ENCODE measurements around the gene BLOC1S1.

The BLOC1S1 gene

GRCh38 chr12:55711786-55712553 is 3.9 kb upstream of the BLOC1S1 start:
- DNase-seq (ENCODE audit: low read depth): no peak

DNA sequence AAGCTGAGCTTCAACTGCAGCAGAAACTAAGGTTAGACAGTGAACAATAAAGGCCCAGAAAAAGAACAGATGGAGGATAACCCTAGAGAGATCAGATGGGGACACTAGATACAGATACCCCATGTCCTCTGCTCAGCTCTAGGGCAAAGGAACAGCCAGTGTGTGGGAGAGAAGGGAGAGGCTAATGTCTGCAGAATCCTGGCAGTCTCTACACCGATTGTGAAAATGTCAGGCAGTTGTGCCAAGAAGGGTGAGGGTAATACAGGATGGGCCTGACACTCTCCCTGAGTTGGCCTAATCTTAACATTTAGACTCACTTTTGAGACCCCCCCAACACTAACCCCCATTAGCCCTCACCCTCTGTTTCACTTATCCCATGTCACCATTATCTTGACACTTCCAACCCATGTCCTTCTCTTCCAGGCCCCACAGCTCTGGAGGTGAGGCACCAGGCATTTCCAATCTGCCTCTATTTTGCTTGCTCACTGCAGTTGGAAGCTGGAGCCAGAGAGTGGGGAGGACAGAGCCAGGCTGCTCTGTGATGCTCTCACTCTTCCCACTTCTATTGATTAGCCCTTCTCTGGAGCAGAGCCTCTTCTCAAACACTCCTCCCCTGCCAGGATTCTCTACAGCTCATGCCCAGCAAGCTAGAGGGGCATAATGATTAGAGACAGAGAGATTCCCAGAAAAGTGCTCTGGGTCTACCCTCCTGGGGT is 3.0 kb upstream of the BLOC1S1 start:
- no peak for DNase-seq (ENCODE audit: low read depth)

DNA sequence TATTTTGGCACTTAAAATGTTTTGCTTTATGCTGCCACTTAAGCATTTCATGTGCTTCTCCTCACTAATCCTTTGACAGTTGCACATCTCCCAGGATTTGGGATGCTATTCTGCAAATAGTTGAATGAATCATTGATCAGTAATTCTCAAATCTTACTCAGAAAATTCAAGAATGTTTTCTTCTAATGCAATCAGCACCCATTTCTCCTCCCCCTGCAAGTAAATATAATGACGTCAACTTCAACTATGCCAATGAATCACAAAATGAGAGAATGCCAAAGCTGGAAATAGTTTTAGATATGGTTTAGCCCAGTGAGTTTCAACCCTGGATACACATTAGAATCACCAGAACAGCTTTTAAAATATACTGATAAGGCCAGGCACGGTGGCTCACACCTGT is 2.1 kb upstream of the BLOC1S1 start:
- DNase-seq (ENCODE audit: low read depth): peak; percentile 60

- no peak for DNase-seq (ENCODE audit: low read depth)
These were observed 579 bp upstream of the BLOC1S1 start for GRCh38 chr12:55715169-55715764.

DNA sequence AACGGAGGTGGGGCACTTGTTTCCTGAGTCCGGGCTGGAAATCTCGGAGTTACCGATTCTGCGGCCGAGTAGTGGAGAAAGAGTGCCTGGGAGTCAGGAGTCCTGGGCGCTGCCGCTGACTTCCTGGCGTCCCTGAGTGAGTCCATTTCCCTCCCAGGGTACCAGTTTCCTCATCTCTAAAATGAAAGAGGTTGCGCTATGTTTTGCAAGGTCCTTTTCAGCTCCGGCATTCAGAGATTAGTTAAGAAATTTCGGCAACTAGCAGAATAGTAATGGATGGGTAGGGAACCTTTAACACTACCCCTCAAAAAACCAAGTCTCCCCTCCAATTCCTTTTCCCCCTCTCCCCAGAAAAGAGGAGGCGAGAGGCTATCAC is 724 bp downstream of the BLOC1S1 start:
- DNase-seq (ENCODE audit: low read depth): no peak

DNA sequence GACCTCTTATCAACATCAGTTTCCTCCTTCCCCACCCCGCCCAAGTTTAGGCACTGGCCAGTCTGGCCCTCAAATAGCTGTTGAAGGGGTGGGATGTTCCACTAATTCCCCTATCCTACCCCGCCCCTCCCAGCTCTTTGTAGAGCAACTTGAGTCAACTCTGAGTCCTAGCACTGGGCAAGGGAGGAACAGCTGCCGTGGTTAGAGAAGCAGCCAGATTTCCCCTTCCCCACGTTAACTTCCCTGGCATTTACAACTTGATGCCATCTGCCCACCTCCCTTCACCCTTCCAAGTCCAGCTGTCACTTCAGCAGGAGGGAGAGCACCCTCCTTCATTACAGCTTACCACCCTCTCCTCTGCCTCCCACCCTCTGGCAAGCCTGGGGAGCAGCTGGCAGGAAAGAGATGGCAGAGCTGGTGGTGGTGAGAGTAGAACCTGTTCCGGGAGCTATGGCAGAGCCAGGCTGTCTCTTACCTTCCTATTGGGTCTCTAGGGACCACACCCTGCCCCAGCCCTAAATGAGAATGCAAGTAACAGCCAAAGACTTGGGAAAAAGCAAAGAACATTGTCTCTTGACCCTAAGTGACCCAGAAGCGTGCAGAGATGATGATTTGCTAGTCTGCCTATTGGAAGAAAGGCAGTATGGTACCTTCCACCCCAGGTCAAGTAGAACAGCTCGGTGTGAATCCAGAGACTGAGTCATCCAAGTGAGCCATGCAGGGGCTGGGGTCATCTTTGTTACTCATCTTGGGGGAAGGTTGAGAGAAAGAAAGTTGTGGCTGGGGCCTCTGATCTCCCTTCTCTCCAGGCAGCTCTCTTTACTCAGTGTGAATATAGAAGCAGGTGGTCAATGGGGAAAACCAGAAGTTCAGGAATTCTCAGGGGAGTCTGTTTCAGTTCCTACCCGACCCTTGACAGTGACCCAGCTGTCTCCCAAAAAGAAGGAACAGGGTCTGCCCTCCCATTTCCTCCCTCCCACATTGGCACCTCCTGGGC is 1.5 kb downstream of the BLOC1S1 start:
- peak; percentile 60 for DNase-seq (ENCODE audit: low read depth)

DNA sequence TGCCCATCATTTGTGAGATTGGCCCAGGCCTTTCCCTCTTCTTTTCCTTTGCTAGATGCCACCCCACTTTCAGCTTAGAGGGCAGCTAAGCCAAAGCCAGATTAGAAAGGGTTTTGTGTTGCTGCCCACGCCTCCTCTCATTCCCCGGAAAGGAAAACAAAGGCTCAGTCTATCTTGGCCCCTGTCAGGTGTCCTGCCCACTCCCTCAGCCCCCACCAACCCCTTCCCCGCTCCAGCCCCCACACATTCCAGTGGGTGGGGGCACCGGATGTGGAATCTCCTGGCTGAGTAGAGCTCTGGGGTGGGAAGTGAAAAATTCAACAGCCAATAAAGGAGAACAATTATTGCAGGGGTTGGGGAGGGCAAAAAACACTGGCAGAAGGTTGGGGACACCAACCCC is 2.2 kb downstream of the BLOC1S1 start:
- DNase-seq (ENCODE audit: low read depth): peak; percentile 31

- DNase-seq (ENCODE audit: low read depth): no peak
These were observed 2.9 kb downstream of the BLOC1S1 start for GRCh38 chr12:55718624-55719275.

GRCh38 chr12:55719371-55719770 is 3.5 kb downstream of the BLOC1S1 start:
- DNase-seq (ENCODE audit: low read depth): no peak

- peak; percentile 85 for DNase-seq (ENCODE audit: low read depth)
These were observed 4.3 kb downstream of the BLOC1S1 start, which contains the start of gene RDH5 for GRCh38 chr12:55720071-55720564. TSS of gene RDH5 (plus strand) at chr12:55720393. CDS start at chr12:55721185, 792 bp downstream.

- DNase-seq (ENCODE audit: low read depth): peak; percentile 83
These were observed 5.1 kb downstream of the BLOC1S1 start for GRCh38 chr12:55720894-55721444.

DNA sequence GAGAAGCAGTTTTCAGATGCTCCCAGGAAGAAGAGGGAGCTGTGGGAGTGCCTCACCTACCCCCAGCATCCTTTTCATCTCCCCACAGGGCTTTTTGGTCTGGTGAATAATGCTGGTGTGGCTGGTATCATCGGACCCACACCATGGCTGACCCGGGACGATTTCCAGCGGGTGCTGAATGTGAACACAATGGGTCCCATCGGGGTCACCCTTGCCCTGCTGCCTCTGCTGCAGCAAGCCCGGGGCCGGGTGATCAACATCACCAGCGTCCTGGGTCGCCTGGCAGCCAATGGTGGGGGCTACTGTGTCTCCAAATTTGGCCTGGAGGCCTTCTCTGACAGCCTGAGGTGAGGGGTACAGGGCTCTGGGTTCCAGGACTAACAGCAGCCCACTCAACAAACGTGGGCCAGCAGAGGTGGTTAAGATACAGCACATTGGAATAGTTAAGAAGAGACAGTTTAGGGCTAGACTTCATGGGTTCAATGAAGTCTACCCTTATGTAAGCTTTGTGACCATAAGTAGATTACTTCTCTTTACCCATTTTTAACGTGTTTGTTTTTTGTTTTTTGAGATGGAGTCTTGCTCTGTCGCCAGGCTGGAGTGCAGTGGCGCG is 5.9 kb downstream of the BLOC1S1 start:
- DNase-seq (ENCODE audit: low read depth): no peak

DNA sequence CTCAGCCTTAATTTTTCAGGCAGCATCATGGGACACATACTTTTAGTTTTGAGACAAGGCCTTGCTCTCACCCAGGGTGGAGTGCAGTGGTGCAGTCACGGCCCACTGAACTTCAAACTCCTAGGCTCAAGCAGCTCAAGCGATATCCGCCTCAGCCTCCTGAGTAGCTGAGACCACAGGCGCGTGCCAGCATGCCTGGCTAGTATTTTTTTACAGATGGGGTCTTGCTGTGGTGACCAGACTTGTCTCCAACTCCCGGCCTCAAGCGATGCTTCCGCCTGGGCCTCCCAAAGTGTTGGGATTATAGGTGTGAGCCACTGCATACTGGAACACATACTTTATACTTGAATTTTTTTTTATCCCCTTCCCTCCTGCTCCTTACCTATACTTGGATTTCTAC is 7.1 kb downstream of the BLOC1S1 start:
- DNase-seq (ENCODE audit: low read depth): no peak

DNA sequence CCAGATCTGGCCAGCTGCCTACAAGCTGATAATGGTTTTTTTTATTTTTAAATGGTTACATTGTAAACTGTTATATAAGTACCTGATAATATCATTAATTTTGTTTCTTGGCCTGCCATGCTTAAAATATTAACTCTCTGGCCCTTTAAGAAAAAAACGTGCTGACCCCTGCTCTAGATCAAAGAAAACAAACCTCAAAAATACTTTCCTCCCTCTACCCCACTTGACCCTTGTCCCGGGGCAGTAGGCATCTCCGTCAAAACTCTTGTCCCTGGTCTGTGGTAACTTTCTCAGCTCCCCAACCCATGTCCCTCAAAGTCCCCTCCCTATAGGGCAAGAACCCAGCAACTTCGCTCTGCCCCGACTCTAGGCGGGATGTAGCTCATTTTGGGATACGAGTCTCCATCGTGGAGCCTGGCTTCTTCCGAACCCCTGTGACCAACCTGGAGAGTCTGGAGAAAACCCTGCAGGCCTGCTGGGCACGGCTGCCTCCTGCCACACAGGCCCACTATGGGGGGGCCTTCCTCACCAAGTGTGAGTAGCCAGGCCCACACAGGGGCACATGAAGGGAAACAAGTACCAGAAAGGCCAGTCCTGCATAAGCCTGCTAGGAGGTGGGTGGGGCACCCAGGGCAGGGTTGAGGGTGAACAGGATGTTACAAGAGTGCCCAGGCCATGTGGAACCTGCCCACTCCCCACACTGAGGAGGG is 7.8 kb downstream of the BLOC1S1 start:
- no peak for DNase-seq (ENCODE audit: low read depth)

GRCh38 chr12:55724226-55724939 is 8.5 kb downstream of the BLOC1S1 start:
- DNase-seq (ENCODE audit: low read depth): peak; percentile 65

DNA sequence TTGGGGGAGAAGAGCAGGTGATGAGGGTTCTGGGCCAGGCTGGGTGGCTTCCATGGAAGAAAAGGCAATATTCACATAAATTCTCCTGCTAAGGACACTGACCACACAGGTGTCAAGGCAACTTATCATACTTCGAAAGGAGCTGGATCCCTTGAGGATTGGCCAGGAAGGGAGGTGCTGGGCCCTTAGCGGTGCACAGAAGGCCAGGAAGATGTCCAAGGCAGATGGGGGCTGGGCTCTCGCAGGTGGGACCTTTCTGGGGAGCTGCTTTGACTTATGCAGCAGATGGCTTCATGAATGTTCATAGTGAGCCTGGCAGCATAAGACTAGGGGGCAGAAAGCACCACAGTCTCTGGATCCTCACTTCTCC is 9.1 kb downstream of the BLOC1S1 start:
- DNase-seq (ENCODE audit: low read depth): no peak

GRCh38 chr12:55725556-55725955 is 9.7 kb downstream of the BLOC1S1 start:
- no peak for DNase-seq (ENCODE audit: low read depth)

DNA sequence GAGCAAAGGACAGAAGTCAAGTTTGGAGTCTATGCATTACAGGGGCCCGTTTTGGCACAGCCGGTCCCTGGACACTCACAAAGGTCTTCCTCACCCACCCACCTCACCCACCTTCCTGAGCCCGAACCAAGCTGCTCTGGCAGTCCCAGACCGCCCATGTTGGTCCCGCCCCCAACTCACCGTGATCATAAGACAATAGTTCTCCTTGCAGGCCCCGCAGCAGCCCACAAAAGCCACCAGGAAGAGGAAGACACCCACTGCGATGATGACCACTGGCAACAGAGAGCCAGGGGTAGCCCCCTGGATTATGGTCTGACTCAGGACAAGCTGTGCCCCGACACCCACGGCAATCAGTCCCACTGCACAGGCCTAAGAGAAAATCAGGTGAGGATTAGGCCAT is 11.1 kb downstream of the BLOC1S1 start:
- no peak for DNase-seq (ENCODE audit: low read depth)

DNA sequence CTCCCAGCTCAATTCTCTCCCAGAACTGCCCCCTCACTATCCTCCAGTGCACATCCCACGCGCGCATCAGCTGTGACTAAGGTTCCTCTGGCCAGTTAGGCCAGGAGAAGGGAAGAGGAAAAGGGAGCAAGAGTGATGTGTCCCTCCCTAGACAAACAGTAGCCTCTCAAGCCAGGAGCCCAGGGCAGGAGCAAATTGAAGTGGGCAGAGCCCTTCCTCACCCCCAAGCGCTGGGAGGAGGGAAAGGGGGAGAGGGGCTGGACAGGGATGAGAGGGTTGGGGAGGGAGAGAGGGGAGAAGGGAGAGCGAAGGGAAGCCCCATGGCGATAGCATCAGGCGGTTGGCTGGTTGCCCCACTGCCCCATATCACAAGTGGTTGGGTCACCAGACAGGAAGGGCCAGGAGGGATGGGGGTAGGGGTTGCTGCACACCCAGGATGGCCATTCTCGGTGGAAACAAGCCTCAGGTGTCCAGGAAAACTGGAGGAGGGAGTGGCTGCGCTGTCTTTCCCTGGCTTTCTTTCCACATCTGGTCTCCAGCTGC is 11.9 kb downstream of the BLOC1S1 start:
- peak; percentile 79 for DNase-seq (ENCODE audit: low read depth)
